ENCODE data around the gene UBE2V1. TPM values are rescaled to one million over a fixed set of nuclear protein-coding genes. Genes with fewer than 3 reads are reported as not detected.
A peak's percentile ranks its signal among the peaks of the same experiment; 100 is the strongest.
"Not testable (repeated sequence)": the region's sequence is repeated elsewhere in the genome, so short reads cannot be mapped to it uniquely, and the experiment has no call there.

UBE2V1 gene
- polyA plus RNA-seq, 3 donors = 62.2 to 95.5 (median 71.1) TPM

- no peaks in the 10 kb centered on the region for H3K9me3 Mint-ChIP-seq
Observed at GRCh38 chr20:50065325-50065615, 47.7 kb downstream of the UBE2V1 start.

GRCh38 chr20:50063763-50064162 lies 49.2 kb downstream of the UBE2V1 start:
- H3K27me3 Mint-ChIP-seq (ENCODE audit: low read depth in 3 of 3); H3K9me3 ChIP-seq (replicated peaks in 1 of 2; ENCODE audit: control insufficient read depth in 1 of 2, insufficient read depth in 1 of 2, low read length in 2 of 2); H3K4me3 ChIP-seq (replicated peaks in 1 of 3; ENCODE audit: low read depth in 2 of 3, low read length in 3 of 3); DNase-seq; H3K4me3 Mint-ChIP-seq; H2AFZ ChIP-seq (ENCODE audit: insufficient read depth, low read depth, low read length, poor library complexity, severe bottlenecking); H3K9me3 Mint-ChIP-seq; H3K27me3 ChIP-seq (ENCODE audit: control insufficient read depth in 2 of 2, insufficient read depth in 2 of 2, low read length in 2 of 2); H3K36me3 ChIP-seq (replicated peaks in 1 of 2; ENCODE audit: control insufficient read depth in 1 of 2, insufficient read depth in 2 of 2, low read length in 2 of 2); H3K27ac ChIP-seq (ENCODE audit: low read depth in 1 of 2, low read length in 2 of 2); H4K20me1 ChIP-seq (ENCODE audit: insufficient read depth, low read length); H3K4me2 ChIP-seq (replicated peaks; ENCODE audit: extremely low read depth, low read length, poor library complexity, severe bottlenecking); intact Hi-C loops (cut with micrococcal nuclease); H3K36me3 Mint-ChIP-seq; H3K9ac ChIP-seq (ENCODE audit: insufficient read depth, low read length, poor library complexity, severe bottlenecking); H3K79me2 ChIP-seq (ENCODE audit: insufficient read depth, low read length): not testable (repeated sequence)
- peak overlapping the region in 1 of 7 donors; percentile 68 for H3K27ac Mint-ChIP-seq
- H3K4me1 ChIP-seq (ENCODE audit: control insufficient read depth in 1 of 2, insufficient read depth in 2 of 2, low read length in 2 of 2) = peaks cover 9 to 10% of the 10 kb centered on the region in 2 donors
- WGBS (ENCODE audit: insufficient coverage) = 89% methylated on average over 6 of the region's 6 CpGs
- peaks cover 11% of the 10 kb centered on the region for H3K4me1 Mint-ChIP-seq

More at GRCh38 chr20:50065325-50065615, 47.7 kb downstream of the UBE2V1 start:
- H3K9me3 ChIP-seq (replicated peaks in 1 of 2; ENCODE audit: control insufficient read depth in 1 of 2, insufficient read depth in 1 of 2, low read length in 2 of 2) = no peaks in the 10 kb centered on the region
- no peaks in the 10 kb centered on the region for H4K20me1 ChIP-seq (ENCODE audit: insufficient read depth, low read length)
- no peak overlapping the region for H3K27ac Mint-ChIP-seq
- H3K27me3 Mint-ChIP-seq (ENCODE audit: low read depth in 3 of 3) = peaks cover 0 to 7% (median 5%) of the 10 kb centered on the region in 3 donors
- no peaks in the 10 kb centered on the region for H3K79me2 ChIP-seq (ENCODE audit: insufficient read depth, low read length)
- no peak overlapping the region for H3K4me3 Mint-ChIP-seq
- H3K36me3 Mint-ChIP-seq = no peaks in the 10 kb centered on the region
- no peak overlapping the region for H2AFZ ChIP-seq (ENCODE audit: insufficient read depth, low read depth, low read length, poor library complexity, severe bottlenecking)
- H3K4me3 ChIP-seq (replicated peaks in 1 of 3; ENCODE audit: low read depth in 2 of 3, low read length in 3 of 3) = no peak overlapping the region
- no peaks in the 10 kb centered on the region for H3K27me3 ChIP-seq (ENCODE audit: control insufficient read depth in 2 of 2, insufficient read depth in 2 of 2, low read length in 2 of 2)
- H3K36me3 ChIP-seq (replicated peaks in 1 of 2; ENCODE audit: control insufficient read depth in 1 of 2, insufficient read depth in 2 of 2, low read length in 2 of 2) = no peaks in the 10 kb centered on the region
- H3K27ac ChIP-seq (ENCODE audit: low read depth in 1 of 2, low read length in 2 of 2) = no peak overlapping the region
- intact Hi-C loops (cut with micrococcal nuclease) = no loop called here
- 100% methylated on average over 2 of the region's 3 CpGs for WGBS (ENCODE audit: insufficient coverage)
- H3K4me1 Mint-ChIP-seq = peaks cover 2% of the 10 kb centered on the region
- H3K4me2 ChIP-seq (replicated peaks; ENCODE audit: extremely low read depth, low read length, poor library complexity, severe bottlenecking) = no peak overlapping the region
- no peak overlapping the region for H3K9ac ChIP-seq (ENCODE audit: insufficient read depth, low read length, poor library complexity, severe bottlenecking)
- H3K4me1 ChIP-seq (ENCODE audit: control insufficient read depth in 1 of 2, insufficient read depth in 2 of 2, low read length in 2 of 2) = no peaks in the 10 kb centered on the region
- TF ChIP-seq CTCF (IDR thresholded peaks at IDR 0.05) = no peak
- DNase-seq = no peak
